ENCODE results near the gene SOX11. TPM values are rescaled to one million over a fixed set of nuclear protein-coding genes. Genes with fewer than 3 reads are reported as not detected.

The SOX11 gene
- total RNA-seq, 1 donor from 2014 or later: not detected

DNA sequence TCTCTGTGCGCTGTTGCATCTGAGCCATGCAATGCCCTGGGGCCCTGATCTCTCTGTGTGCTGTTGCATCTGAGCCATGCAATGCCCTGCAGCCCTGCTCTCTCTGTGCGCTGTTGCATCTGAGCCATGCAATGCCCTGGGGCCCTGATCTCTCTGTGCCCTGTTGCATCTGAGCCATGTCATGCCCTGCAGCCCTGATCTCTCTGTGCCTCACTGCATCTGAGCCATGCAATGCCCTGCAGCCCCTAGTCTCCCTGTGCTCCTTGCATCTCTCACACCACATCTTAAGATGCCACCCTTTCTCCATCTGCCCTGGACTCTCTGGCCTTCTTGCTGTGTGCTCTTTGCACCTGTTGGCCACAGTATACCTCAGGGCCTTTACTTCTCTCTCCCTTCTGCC, 56.2 kb downstream of the SOX11 start:
- Mint-ChIP-seq H3K36me3 (ENCODE audit: low read depth) (no peaks in the 10 kb centered on the region), H3K4me3 (no peak overlapping the region), H3K27me3 (no peaks in the 10 kb centered on the region), H3K27ac (no peak overlapping the region), H3K9me3 (no peaks in the 10 kb centered on the region), H3K4me1 (no peaks in the 10 kb centered on the region)
- intact Hi-C loops (cut with micrococcal nuclease): no loop called here
- no peak for ATAC-seq (ENCODE audit: low read depth)
- ChIA-PET POLR2A (no interaction called here), CTCF (no interaction called here)
- no peak for DNase-seq
- no peak for TF ChIP-seq CTCF (IDR thresholded peaks at IDR 0.05)

DNA sequence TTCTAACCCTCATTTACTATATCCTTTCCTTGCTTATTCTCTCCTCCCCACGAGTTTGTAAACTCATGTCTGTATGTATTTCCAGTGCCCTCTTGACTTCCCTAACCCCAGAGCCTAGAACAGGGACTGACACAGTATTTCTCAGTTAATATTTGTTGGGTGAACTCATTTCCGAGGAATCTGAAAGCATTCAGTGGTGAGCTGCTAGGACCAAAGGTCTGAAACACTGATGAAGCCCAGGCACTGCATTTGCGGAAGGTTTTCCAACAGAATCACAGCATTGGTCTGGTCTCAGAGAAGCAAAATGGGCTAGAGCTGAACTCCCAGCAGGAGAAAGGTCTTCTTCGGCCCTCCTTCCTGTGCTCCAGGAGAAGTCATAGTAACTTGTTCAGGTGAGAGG, 56.8 kb downstream of the SOX11 start:
- intact Hi-C loops (cut with micrococcal nuclease): no loop called here
- POLR2A ChIA-PET: no interaction called here
- no peak for TF ChIP-seq CTCF (IDR thresholded peaks at IDR 0.05)
- ATAC-seq (ENCODE audit: low read depth) (no peak), DNase-seq (no peak)
- H3K27ac Mint-ChIP-seq: no peak overlapping the region
- no peak overlapping the region for H3K4me3 Mint-ChIP-seq
- CTCF ChIA-PET: no interaction called here
- H3K27me3 Mint-ChIP-seq: no peaks in the 10 kb centered on the region
- H3K9me3 Mint-ChIP-seq: no peaks in the 10 kb centered on the region
- H3K4me1 Mint-ChIP-seq: no peaks in the 10 kb centered on the region
- H3K36me3 Mint-ChIP-seq (ENCODE audit: low read depth): no peaks in the 10 kb centered on the region

DNA sequence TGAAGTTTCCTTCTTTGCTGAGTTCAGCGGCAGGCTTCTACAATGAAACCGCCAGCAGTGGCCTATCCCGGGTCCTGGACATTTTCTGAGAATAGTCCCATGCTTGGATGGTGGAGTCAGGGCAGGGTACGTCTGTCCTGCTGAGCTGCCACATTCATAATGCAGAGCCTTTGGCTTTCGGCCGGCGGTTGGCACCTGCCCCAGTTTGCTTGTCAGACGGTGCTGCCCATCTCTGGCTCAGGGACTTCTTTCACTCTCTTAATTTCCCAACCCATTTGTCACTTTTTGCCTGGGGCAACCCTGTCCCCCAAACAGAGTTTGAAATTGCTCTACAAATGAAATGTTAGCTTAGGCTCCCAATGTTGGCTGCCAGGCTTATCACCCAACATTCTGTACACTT, 57.2 kb downstream of the SOX11 start:
- ATAC-seq (ENCODE audit: low read depth) (no peak), DNase-seq (no peak)
- intact Hi-C loops (cut with micrococcal nuclease): no loop called here
- TF ChIP-seq CTCF (IDR thresholded peaks at IDR 0.05): no peak
- Mint-ChIP-seq H3K4me1 (no peaks in the 10 kb centered on the region), H3K4me3 (no peak overlapping the region), H3K27me3 (no peaks in the 10 kb centered on the region), H3K27ac (no peak overlapping the region), H3K36me3 (ENCODE audit: low read depth) (no peaks in the 10 kb centered on the region), H3K9me3 (no peaks in the 10 kb centered on the region)
- ChIA-PET CTCF (no interaction called here), POLR2A (no interaction called here)
